HG02884 (cell line): ENCODE results near the gene LENG1.

Experiments used
- ATAC-seq: cut with Tn5 transposase; IDR thresholded peaks from one replicate; pipeline ENCODE4 v1.9.1; 2021; ENCODE audit warnings: mild to moderate bottlenecking, moderate library complexity; ENCODE audit not compliant: unreplicated experiment

LENG1 gene

GRCh38 chr19:54142166-54142780, 17.2 kb downstream of the LENG1 start:
- ATAC-seq, result no peak

GRCh38 chr19:54141356-54141755, 18.2 kb downstream of the LENG1 start:
- no peak for ATAC-seq

GRCh38 chr19:54138489-54139256, 20.8 kb downstream of the LENG1 start:
- ATAC-seq, result no peak

GRCh38 chr19:54137699-54138488, 21.6 kb downstream of the LENG1 start, which contains the start of gene CNOT3:
Gene CNOT3 (plus strand): TSS chr19:54137762. CDS start chr19:54142979, 5,217 bp downstream.
- no peak for ATAC-seq

GRCh38 chr19:54136864-54137698, 22.4 kb downstream of the LENG1 start:
- peak; percentile 77 for ATAC-seq

GRCh38 chr19:54136086-54136863, 23.2 kb downstream of the LENG1 start:
- ATAC-seq, result no peak

GRCh38 chr19:54133957-54134590, 25.4 kb downstream of the LENG1 start:
- ATAC-seq, result no peak

GRCh38 chr19:54133312-54133956, 26.1 kb downstream of the LENG1 start:
- no peak for ATAC-seq

- ATAC-seq, result no peak
Observed at GRCh38 chr19:54129617-54129996, 29.9 kb downstream of the LENG1 start.

GRCh38 chr19:54128796-54129616, 30.5 kb downstream of the LENG1 start:
- no peak for ATAC-seq

- no peak for ATAC-seq
Observed at GRCh38 chr19:54128441-54128725, 31.1 kb downstream of the LENG1 start.

GRCh38 chr19:54127688-54128440, 31.7 kb downstream of the LENG1 start:
- ATAC-seq, result no peak

GRCh38 chr19:54125713-54126112, 33.8 kb downstream of the LENG1 start:
- no peak for ATAC-seq

- ATAC-seq, result no peak
Observed at GRCh38 chr19:54124393-54124792, 35.1 kb downstream of the LENG1 start.

- no peak for ATAC-seq
Observed at GRCh38 chr19:54123682-54124081, 35.8 kb downstream of the LENG1 start.

GRCh38 chr19:54121259-54121658, 38.3 kb downstream of the LENG1 start:
- no peak for ATAC-seq
